Astrocyte of the cerebellum (primary cell): ENCODE results near the gene KCNIP1.

Experiments used
- DNase-seq: peaks from one replicate; pipeline ENCODE4 v3.0.0-alpha.2; 2011; ENCODE audit warnings: low read depth
- H3K4me3 ChIP-seq: 2 replicates; pipeline ENCODE4 v1.5.1; 2011; ENCODE audit warnings: mild to moderate bottlenecking, low read depth, low read length, moderate library complexity
- CTCF ChIP-seq: IDR thresholded peaks from 2 replicates; pipeline ENCODE4 v1.5.1; 2012; ENCODE audit warnings: low read length, low read depth, moderate library complexity, mild to moderate bottlenecking; ENCODE audit errors: missing control alignments
- in situ Hi-C: cut with HindIII; loops from 2 replicates; pipeline ENCODE4 v1.10.0; 2017; ENCODE audit warnings: low sequenced_read_pairs

The KCNIP1 gene

GRCh38 chr5:170704417-170705192, 200.8 kb downstream of the KCNIP1 start:
- in situ Hi-C loops, result no loop called here
- TF ChIP-seq CTCF, result no peak
- no peak overlapping the region for H3K4me3 ChIP-seq
- DNase-seq, result no peak

- TF ChIP-seq CTCF, result no peak
- no peak for DNase-seq
- no peak overlapping the region for H3K4me3 ChIP-seq
- in situ Hi-C loops, result no loop called here
These were observed 205.8 kb downstream of the KCNIP1 start for GRCh38 chr5:170709640-170710039.

- in situ Hi-C loops, result no loop called here
- TF ChIP-seq CTCF, result no peak
- no peak for DNase-seq
- H3K4me3 ChIP-seq, result no peak overlapping the region
These were observed 207.5 kb downstream of the KCNIP1 start for GRCh38 chr5:170711300-170711699.

- TF ChIP-seq CTCF, result no peak
- DNase-seq, result no peak
- H3K4me3 ChIP-seq, result no peak overlapping the region
- in situ Hi-C loops, result no loop called here
These were observed 211.3 kb downstream of the KCNIP1 start for GRCh38 chr5:170715141-170715540.

GRCh38 chr5:170716396-170716795, 212.6 kb downstream of the KCNIP1 start:
- no peak for TF ChIP-seq CTCF
- DNase-seq, result no peak
- in situ Hi-C loops, result no loop called here

GRCh38 chr5:170719551-170719950, 215.7 kb downstream of the KCNIP1 start:
- H3K4me3 ChIP-seq, result no peak overlapping the region
- no peak for TF ChIP-seq CTCF
- DNase-seq, result no peak
- in situ Hi-C loops, result no loop called here

More at GRCh38 chr5:170716396-170716795, 212.6 kb downstream of the KCNIP1 start:
- no peak overlapping the region for H3K4me3 ChIP-seq
